Spleen (tissue), 7 donors: ENCODE results near the gene MANSC1.
A peak's percentile ranks its signal among the peaks of the same experiment; 100 is the strongest.

Experiments used
- CTCF ChIP-seq, 11 experiments: fragments of 200-600 bp in 7 of 11; fragments of 450-650 bp in 4 of 11; sonication (generic) in 4 of 11; IDR thresholded peaks in 8 of 11; conservative IDR thresholded peaks in 3 of 11; 1 replicate in 7 of 11; 2 replicates in 4 of 11; pipeline versions ENCODE4 v1.4.0 to v1.8.0; 2016 to 2021; ENCODE audit warnings: antibody characterized with exemption in 11 of 11, inconsistent platforms in 4 of 11, mild to moderate bottlenecking in 1 of 11
- POLR2A ChIP-seq, 3 donors: fragments of 450-650 bp; IDR thresholded peaks; one replicate each; pipeline ENCODE4 v1.5.1; 2017; ENCODE audit warnings: antibody characterized with exemption in 3 of 3, mild to moderate bottlenecking in 1 of 3
- POLR2AphosphoS5 ChIP-seq, 3 donors: sonication (generic); formaldehyde crosslinking; IDR thresholded peaks; one replicate each; pipeline ENCODE4 v1.5.1; 2017; ENCODE audit warnings: antibody characterized with exemption in 3 of 3
- donor health status: DM: no; HTN: no; CAD: no; lungs with moderate emphysema.
- donor health status: DM: no; HTN: no; CAD: no.
- donor health status: DM: no; HTN: no; CAD: no.

- peak; percentile 55 to 84 (median 75) for TF ChIP-seq CTCF (IDR thresholded peaks at IDR 0.05 in 8 of 11, conservative IDR thresholded peaks at IDR 0.05 in 3 of 11)
- no peak for TF ChIP-seq POLR2A (IDR thresholded peaks at IDR 0.05)
- TF ChIP-seq POLR2AphosphoS5 (IDR thresholded peaks at IDR 0.05), result no peak
Measured at GRCh38 chr12:12376646-12377448, 26.8 kb upstream of the MANSC1 start.
